ENCODE data around the gene SIX4. TPM values are rescaled to one million over a fixed set of nuclear protein-coding genes. Genes with fewer than 3 reads are reported as not detected.

SIX4 gene
- total RNA-seq, 1 experiment from 2014 or later = 17.3 TPM

DNA sequence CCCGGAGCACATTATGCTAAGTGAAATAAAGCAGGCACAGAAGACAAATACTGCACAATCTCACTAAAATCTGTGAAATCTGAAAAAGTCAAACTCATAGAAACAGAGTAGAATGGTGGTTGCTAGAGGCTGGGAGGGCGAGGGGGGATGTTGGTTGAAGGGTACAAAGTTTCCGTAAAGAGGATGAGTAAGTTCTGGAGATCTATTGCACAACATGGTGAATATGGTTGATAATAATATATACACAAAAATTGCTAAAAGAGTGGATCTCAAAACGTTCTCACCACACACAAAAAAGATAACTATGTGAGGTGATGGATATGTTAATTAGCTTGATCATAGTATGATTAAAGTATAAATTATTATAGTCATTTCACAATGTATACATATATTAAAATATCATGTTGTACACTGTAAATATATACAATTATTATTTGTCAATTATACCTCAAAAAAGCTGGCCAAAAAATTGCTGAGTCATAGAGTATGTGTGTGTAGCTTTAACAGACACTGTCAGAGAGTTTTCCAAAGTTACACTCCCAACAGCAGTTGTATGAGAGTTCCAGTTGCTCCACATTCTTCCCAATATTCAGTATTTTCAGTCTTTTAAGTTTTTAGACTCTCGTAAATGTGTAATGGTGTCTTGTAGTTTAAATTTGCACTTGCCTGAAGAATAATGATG lies 55.6 kb downstream of the SIX4 start:
- ChIA-PET POLR2A (interaction anchor here (0.6 kb wide), 1 partner anchor 77 kb away, joined by 4 read pairs; no protein-coding TSS in a partner anchor), CTCF (no interaction called here)
- Histone ChIP-seq H3K9me3 (ENCODE audit: control insufficient read depth, insufficient read depth, low read depth, low read length) (no peaks in the 10 kb centered on the region), H3K4me3 (ENCODE audit: low read depth in 2 of 2, low read length in 2 of 2) (no peak overlapping the region), H3K36me3 (ENCODE audit: control insufficient read depth, insufficient read depth, low read length) (no peaks in the 10 kb centered on the region), H3K27ac (ENCODE audit: low read length) (no peak overlapping the region), H3K27me3 (ENCODE audit: control insufficient read depth, insufficient read depth, low read length) (no peaks in the 10 kb centered on the region), H3K4me1 (ENCODE audit: control insufficient read depth, insufficient read depth, low read length) (no peaks in the 10 kb centered on the region)
- no TSS peak for BruUV-seq (replicated peaks)
- intact Hi-C loops (cut with micrococcal nuclease; ENCODE audit: unreplicated experiment) = no loop called here
- TF ChIP-seq, protein P1, sequence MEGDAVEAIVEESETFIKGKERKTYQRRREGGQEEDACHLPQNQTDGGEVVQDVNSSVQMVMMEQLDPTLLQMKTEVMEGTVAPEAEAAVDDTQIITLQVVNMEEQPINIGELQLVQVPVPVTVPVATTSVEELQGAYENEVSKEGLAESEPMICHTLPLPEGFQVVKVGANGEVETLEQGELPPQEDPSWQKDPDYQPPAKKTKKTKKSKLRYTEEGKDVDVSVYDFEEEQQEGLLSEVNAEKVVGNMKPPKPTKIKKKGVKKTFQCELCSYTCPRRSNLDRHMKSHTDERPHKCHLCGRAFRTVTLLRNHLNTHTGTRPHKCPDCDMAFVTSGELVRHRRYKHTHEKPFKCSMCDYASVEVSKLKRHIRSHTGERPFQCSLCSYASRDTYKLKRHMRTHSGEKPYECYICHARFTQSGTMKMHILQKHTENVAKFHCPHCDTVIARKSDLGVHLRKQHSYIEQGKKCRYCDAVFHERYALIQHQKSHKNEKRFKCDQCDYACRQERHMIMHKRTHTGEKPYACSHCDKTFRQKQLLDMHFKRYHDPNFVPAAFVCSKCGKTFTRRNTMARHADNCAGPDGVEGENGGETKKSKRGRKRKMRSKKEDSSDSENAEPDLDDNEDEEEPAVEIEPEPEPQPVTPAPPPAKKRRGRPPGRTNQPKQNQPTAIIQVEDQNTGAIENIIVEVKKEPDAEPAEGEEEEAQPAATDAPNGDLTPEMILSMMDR (IDR thresholded peaks at IDR 0.05) = no peak
- TF ChIP-seq, protein P2, sequence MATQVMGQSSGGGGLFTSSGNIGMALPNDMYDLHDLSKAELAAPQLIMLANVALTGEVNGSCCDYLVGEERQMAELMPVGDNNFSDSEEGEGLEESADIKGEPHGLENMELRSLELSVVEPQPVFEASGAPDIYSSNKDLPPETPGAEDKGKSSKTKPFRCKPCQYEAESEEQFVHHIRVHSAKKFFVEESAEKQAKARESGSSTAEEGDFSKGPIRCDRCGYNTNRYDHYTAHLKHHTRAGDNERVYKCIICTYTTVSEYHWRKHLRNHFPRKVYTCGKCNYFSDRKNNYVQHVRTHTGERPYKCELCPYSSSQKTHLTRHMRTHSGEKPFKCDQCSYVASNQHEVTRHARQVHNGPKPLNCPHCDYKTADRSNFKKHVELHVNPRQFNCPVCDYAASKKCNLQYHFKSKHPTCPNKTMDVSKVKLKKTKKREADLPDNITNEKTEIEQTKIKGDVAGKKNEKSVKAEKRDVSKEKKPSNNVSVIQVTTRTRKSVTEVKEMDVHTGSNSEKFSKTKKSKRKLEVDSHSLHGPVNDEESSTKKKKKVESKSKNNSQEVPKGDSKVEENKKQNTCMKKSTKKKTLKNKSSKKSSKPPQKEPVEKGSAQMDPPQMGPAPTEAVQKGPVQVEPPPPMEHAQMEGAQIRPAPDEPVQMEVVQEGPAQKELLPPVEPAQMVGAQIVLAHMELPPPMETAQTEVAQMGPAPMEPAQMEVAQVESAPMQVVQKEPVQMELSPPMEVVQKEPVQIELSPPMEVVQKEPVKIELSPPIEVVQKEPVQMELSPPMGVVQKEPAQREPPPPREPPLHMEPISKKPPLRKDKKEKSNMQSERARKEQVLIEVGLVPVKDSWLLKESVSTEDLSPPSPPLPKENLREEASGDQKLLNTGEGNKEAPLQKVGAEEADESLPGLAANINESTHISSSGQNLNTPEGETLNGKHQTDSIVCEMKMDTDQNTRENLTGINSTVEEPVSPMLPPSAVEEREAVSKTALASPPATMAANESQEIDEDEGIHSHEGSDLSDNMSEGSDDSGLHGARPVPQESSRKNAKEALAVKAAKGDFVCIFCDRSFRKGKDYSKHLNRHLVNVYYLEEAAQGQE (IDR thresholded peaks at IDR 0.05; ENCODE audit: insufficient read depth in 1 of 2, low read depth in 2 of 2, low read length in 1 of 2) = no peak
- TF ChIP-seq POLR2AphosphoS5 (IDR thresholded peaks at IDR 0.05; ENCODE audit: low read depth, low read length) (no peak), SIN3A (IDR thresholded peaks at IDR 0.05; ENCODE audit: borderline replicate concordance, insufficient read depth, low read depth, low read length) (no peak), TCF7L2 (IDR thresholded peaks at IDR 0.05; ENCODE audit: low read depth, low read length) (no peak)
- in situ Hi-C loops (cut with HindIII; ENCODE audit: low pct_unique_long_range_greater_than_20kb, low sequenced_read_pairs) = no loop called here
- ATAC-seq (no peak), DNase-seq (ENCODE audit: low read depth, low spot score) (no peak)

DNA sequence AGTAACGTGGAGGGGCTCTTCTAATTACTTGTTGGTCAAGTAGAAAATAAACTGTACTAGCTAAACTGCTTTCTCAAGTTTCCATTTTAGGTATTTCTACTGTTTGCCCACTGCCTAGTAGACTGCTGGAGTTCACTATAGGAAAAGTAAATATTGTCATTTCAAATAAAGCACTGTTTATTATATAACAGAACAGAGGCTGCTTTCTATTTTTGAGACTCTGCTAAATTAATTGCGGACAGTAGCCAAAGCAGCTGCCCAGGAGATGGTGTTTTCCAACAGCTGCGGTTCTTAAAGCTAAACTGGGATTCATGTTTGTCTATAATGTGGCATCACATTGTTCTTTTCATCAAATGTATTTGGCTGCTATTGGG lies 59.0 kb downstream of the SIX4 start:
- H3K9me3 ChIP-seq (ENCODE audit: control insufficient read depth, insufficient read depth, low read depth, low read length) = no peaks in the 10 kb centered on the region
- H3K27ac ChIP-seq (ENCODE audit: low read length) = no peak overlapping the region
- TF ChIP-seq TCF7L2 (IDR thresholded peaks at IDR 0.05; ENCODE audit: low read depth, low read length) (no peak), POLR2AphosphoS5 (IDR thresholded peaks at IDR 0.05; ENCODE audit: low read depth, low read length) (no peak), SIN3A (IDR thresholded peaks at IDR 0.05; ENCODE audit: borderline replicate concordance, insufficient read depth, low read depth, low read length) (no peak)
- TF ChIP-seq, protein P2 (IDR thresholded peaks at IDR 0.05; ENCODE audit: insufficient read depth in 1 of 2, low read depth in 2 of 2, low read length in 1 of 2) = no peak
- TF ChIP-seq, protein P1 (IDR thresholded peaks at IDR 0.05) = no peak
- intact Hi-C loops (cut with micrococcal nuclease; ENCODE audit: unreplicated experiment) = no loop called here
- ATAC-seq (no peak), DNase-seq (ENCODE audit: low read depth, low spot score) (no peak)
- H3K4me3 ChIP-seq (ENCODE audit: low read depth in 2 of 2, low read length in 2 of 2) = no peak overlapping the region
- no peaks in the 10 kb centered on the region for H3K36me3 ChIP-seq (ENCODE audit: control insufficient read depth, insufficient read depth, low read length)
- in situ Hi-C loops (cut with HindIII; ENCODE audit: low pct_unique_long_range_greater_than_20kb, low sequenced_read_pairs) = no loop called here
- POLR2A ChIA-PET = no interaction called here
- CTCF ChIA-PET = no interaction called here
- BruUV-seq (replicated peaks) = no TSS peak
- H3K4me1 ChIP-seq (ENCODE audit: control insufficient read depth, insufficient read depth, low read length) = no peaks in the 10 kb centered on the region
- H3K27me3 ChIP-seq (ENCODE audit: control insufficient read depth, insufficient read depth, low read length) = no peaks in the 10 kb centered on the region

Data from Panc1 (cell line).